ENCODE results near the gene RNH1. TPM values are rescaled to one million over a fixed set of nuclear protein-coding genes. Genes with fewer than 3 reads are reported as not detected.

Gene RNH1
- total RNA-seq, 3 donors from 2014 or later = 159 to 172 (median 160) TPM

DNA sequence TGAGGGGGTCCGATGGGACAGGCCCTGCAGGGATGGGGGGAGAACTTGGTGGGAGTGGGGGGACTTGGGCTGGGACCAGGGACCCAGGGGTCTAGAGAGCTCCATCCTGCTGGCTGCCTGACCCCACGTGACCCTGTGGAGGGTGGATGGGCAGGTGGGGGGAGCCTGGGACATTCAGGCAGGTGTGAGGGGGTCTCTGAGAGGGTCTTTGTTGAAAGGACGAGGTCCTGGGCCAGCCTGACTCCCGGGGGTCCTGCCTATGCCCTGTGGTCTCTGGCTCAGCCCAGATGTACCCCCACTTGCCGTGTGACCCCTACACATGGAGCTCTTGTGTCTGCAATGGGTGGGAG, 37.8 kb upstream of the RNH1 start:
- DNase-seq (no peak), ATAC-seq (no peak)
- Mint-ChIP-seq H3K4me3 (no peak overlapping the region), H3K36me3 (ENCODE audit: insufficient read depth) (no peaks in the 10 kb centered on the region), H3K9me3 (no peaks in the 10 kb centered on the region), H3K27me3 (ENCODE audit: low read depth) (no peaks in the 10 kb centered on the region), H3K4me1 (ENCODE audit: low read depth) (no peaks in the 10 kb centered on the region)

- ATAC-seq (no peak), DNase-seq (no peak)
- H3K27me3 Mint-ChIP-seq (ENCODE audit: low read depth) = no peaks in the 10 kb centered on the region
- no peak overlapping the region for H3K4me3 Mint-ChIP-seq
- peaks cover 8% of the 10 kb centered on the region for H3K4me1 Mint-ChIP-seq (ENCODE audit: low read depth)
- no peaks in the 10 kb centered on the region for H3K9me3 Mint-ChIP-seq
- no peaks in the 10 kb centered on the region for H3K36me3 Mint-ChIP-seq (ENCODE audit: insufficient read depth)
These were observed 34.4 kb upstream of the RNH1 start for GRCh38 chr11:541433-541885.

- Mint-ChIP-seq H3K4me1 (ENCODE audit: low read depth) (peaks cover 12% of the 10 kb centered on the region), H3K36me3 (ENCODE audit: insufficient read depth) (no peaks in the 10 kb centered on the region), H3K27me3 (ENCODE audit: low read depth) (no peaks in the 10 kb centered on the region), H3K4me3 (no peak overlapping the region), H3K9me3 (no peaks in the 10 kb centered on the region)
- DNase-seq (no peak), ATAC-seq (no peak)
These were observed 33.8 kb upstream of the RNH1 start for GRCh38 chr11:540583-541432.

DNA sequence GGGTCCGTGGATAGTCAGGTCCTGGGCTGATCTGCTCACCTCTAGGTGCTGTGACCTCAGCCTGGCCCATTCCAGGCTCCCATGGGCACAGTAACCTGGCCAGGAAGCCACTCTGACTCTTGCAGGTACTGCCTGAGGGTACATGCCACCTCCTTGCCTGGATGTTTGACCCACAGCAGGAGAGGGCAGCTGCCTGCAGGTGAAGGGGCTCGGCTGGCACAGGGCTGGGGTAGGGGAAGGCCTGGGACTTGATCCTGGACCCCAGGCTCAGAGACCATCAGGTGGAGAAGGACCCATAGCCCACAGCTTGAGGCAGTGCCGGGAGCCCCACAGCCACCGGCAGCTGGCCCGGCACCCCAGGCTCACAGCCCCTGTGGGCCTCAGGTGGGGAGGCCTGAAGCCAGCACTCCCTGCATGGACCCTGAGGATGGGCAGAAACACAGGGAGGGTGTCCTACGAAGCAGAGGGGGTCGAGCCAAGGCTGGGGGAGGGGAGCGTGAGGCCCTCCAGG, 33.0 kb upstream of the RNH1 start:
- H3K4me1 Mint-ChIP-seq (ENCODE audit: low read depth) = peaks cover 12% of the 10 kb centered on the region
- DNase-seq = no peak

GRCh38 chr11:538431-539051, 31.5 kb upstream of the RNH1 start:
- H3K9me3 Mint-ChIP-seq = no peaks in the 10 kb centered on the region

More for the DNA sequence above, 33.0 kb upstream of the RNH1 start:
- no peak for ATAC-seq
- Mint-ChIP-seq H3K9me3 (no peaks in the 10 kb centered on the region), H3K27me3 (ENCODE audit: low read depth) (no peaks in the 10 kb centered on the region), H3K4me3 (no peak overlapping the region), H3K36me3 (ENCODE audit: insufficient read depth) (no peaks in the 10 kb centered on the region)

GRCh38 chr11:537622-538430, 30.8 kb upstream of the RNH1 start:
- H3K27me3 Mint-ChIP-seq (ENCODE audit: low read depth) = no peaks in the 10 kb centered on the region
- ATAC-seq (no peak), DNase-seq (no peak)
- H3K4me3 Mint-ChIP-seq = peak overlapping the region; percentile 90
- H3K9me3 Mint-ChIP-seq = no peaks in the 10 kb centered on the region
- no peaks in the 10 kb centered on the region for H3K36me3 Mint-ChIP-seq (ENCODE audit: insufficient read depth)
- peaks cover 20% of the 10 kb centered on the region for H3K4me1 Mint-ChIP-seq (ENCODE audit: low read depth)

More at GRCh38 chr11:538431-539051, 31.5 kb upstream of the RNH1 start:
- Mint-ChIP-seq H3K27me3 (ENCODE audit: low read depth) (no peaks in the 10 kb centered on the region), H3K36me3 (ENCODE audit: insufficient read depth) (no peaks in the 10 kb centered on the region), H3K4me1 (ENCODE audit: low read depth) (peaks cover 20% of the 10 kb centered on the region), H3K4me3 (no peak overlapping the region)
- ATAC-seq (no peak), DNase-seq (no peak)

- Mint-ChIP-seq H3K27me3 (ENCODE audit: low read depth) (no peaks in the 10 kb centered on the region), H3K9me3 (no peaks in the 10 kb centered on the region), H3K4me3 (peak within 1 kb of the TSS; percentile 90), H3K4me1 (ENCODE audit: low read depth) (peaks cover 20% of the 10 kb centered on the region), H3K36me3 (ENCODE audit: insufficient read depth) (peaks cover under 1% of the 10 kb centered on the region)
- DNase-seq (peak; percentile 92), ATAC-seq (peak; percentile 16 to 29)
These were observed 30.0 kb upstream of the RNH1 start, which contains the start of gene LRRC56 for GRCh38 chr11:536841-537621. LRRC56 (plus strand) TSS chr11:537527; CDS start chr11:540685, 3,158 bp downstream.

GRCh38 chr11:535519-536454, 28.7 kb upstream of the RNH1 start, which contains the start of gene HRAS:
HRAS (minus strand) TSS chr11:535576.
- Mint-ChIP-seq H3K9me3 (no peaks in the 10 kb centered on the region), H3K4me1 (ENCODE audit: low read depth) (peaks cover 22% of the 10 kb centered on the region), H3K36me3 (ENCODE audit: insufficient read depth) (peaks cover 2% of the 10 kb centered on the region), H3K4me3 (peak within 1 kb of the TSS; percentile 90), H3K27me3 (ENCODE audit: low read depth) (no peaks in the 10 kb centered on the region)
- peak; percentile 89 to 92 for ATAC-seq
- peak; percentile 94 for DNase-seq

DNA sequence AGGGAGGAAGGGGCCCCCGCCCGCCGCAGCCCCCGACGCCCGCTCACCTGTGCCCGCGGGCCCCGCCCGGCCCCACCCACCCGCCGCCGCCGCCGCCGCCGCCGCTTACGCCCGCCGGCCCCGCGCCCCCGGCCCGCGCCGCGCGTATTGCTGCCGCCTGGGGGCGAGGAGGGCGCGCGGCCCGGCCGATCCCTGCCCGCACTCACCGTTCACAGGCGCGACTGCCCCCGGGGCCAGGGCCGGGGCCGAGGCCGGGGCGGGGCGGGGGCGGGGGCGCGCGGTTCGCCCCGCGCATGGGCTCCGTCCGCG, 28.1 kb upstream of the RNH1 start:
- no peaks in the 10 kb centered on the region for H3K27me3 Mint-ChIP-seq (ENCODE audit: low read depth)
- peaks cover 22% of the 10 kb centered on the region for H3K4me1 Mint-ChIP-seq (ENCODE audit: low read depth)
- no peaks in the 10 kb centered on the region for H3K9me3 Mint-ChIP-seq
- peaks cover 2% of the 10 kb centered on the region for H3K36me3 Mint-ChIP-seq (ENCODE audit: insufficient read depth)
- H3K4me3 Mint-ChIP-seq = no peak overlapping the region
- DNase-seq = no peak
- ATAC-seq = peak; percentile 27 to 33

GRCh38 chr11:534396-535209, 27.6 kb upstream of the RNH1 start:
- Mint-ChIP-seq H3K27me3 (ENCODE audit: low read depth) (no peaks in the 10 kb centered on the region), H3K4me3 (peak overlapping the region; percentile 76), H3K4me1 (ENCODE audit: low read depth) (peaks cover 22% of the 10 kb centered on the region), H3K9me3 (no peaks in the 10 kb centered on the region), H3K36me3 (ENCODE audit: insufficient read depth) (peaks cover 2% of the 10 kb centered on the region)
- DNase-seq = no peak
- peak in 1 of 2 donors; percentile 2 for ATAC-seq

DNA sequence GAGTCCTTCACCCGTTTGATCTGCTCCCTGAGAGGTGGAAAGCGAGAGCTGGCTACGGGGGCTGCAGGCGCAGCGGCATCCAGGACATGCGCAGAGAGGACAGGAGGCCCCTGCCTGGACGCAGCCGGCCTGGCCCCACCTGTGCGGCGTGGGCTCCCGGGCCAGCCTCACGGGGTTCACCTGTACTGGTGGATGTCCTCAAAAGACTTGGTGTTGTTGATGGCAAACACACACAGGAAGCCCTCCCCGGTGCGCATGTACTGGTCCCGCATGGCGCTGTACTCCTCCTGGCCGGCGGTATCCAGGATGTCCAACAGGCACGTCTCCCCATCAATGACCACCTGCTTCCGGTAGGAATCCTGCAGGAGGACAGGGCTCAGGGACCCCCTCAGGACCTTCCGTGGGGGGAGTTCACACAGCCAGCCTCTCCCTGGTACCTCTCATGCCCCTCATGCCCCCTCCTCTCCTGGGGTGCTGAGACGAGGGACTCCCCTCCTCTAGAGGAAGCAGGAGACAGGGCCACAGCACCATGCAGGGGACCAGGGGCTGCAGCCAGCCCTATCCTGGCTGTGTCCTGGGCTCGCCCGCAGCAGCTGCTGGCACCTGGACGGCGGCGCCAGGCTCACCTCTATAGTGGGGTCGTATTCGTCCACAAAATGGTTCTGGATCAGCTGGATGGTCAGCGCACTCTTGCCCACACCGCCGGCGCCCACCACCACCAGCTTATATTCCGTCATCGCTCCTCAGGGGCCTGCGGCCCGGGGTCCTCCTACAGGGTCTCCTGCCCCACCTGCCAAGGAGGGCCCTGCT, 26.7 kb upstream of the RNH1 start:
- peak overlapping the region; percentile 76 for H3K4me3 Mint-ChIP-seq
- no peaks in the 10 kb centered on the region for H3K9me3 Mint-ChIP-seq
- no peaks in the 10 kb centered on the region for H3K27me3 Mint-ChIP-seq (ENCODE audit: low read depth)
- peaks cover 2% of the 10 kb centered on the region for H3K36me3 Mint-ChIP-seq (ENCODE audit: insufficient read depth)
- DNase-seq (no peak), ATAC-seq (no peak)
- peaks cover 22% of the 10 kb centered on the region for H3K4me1 Mint-ChIP-seq (ENCODE audit: low read depth)
